Measurements from ENCODE around the gene KCNC3.

KCNC3 gene

DNA sequence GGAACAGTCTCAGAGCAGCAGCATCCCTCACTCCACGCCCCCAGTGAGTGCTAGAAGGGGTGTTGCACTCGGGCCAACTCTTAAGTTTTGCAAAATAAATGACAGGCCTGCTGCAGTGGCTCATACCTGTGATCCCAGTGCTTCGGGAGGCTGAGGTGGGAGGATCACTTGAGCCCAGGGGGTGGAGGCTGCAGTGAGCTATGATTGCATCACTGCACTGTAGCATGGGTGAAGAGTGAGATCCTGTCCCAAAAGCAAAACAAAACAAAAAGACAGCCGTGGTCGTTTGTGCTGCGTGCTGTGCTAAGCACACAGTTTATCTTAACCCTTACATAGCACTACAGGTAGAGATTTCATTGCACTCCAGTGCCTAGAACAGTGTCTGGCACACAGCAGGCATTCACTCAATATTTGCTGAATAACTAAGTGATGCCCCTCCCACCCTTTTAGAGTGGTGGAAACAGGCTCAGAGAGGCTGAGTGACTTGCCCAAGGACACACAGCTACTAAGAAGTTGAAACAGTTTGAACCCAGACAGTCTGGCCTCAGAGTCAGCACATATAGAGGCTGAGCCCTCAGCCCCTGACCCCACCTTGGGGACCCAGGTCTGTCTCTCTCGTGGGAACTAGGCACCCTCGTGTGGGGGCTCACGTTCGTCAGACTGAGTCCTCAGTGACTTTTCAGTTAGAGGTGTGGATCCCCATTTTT is 18.3 kb downstream of the KCNC3 start:
- DNase-seq (ENCODE audit: low read depth), result no peak

DNA sequence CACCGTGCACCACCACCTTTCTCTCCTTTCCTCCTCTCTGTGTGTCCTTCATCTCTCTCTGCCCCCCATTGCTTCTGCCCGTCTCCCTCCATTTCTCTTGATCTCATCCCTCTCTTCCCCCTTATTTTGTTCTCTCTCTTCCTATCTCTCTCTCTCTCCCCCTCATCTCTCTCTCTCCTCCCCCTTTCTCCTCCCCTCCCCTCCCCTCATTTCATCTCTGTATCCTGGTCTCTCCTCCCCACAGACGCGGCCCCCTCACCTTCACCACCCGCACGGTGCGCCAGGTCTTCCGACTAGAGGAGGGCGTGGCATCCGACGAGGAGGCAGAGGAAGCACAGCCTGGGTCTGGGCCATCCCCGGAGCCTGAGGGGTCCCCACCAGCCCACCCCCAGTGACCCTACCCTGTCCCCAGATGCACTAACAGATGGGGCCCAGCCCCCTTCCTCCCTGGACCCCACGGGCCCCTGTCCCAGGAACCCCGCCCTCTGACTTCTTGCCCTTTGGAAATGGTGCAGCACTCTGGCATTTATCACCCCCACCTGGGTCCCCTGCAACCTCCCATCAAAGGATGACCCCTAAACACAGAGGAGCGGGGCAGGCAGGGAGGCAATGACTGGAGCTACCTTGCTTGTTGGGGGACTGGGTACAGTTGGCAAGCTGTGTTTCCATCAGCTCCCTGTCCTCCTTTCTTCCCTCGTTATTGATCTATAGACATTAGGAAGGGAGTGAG is 19.6 kb downstream of the KCNC3 start:
- no peak for DNase-seq (ENCODE audit: low read depth)

DNA sequence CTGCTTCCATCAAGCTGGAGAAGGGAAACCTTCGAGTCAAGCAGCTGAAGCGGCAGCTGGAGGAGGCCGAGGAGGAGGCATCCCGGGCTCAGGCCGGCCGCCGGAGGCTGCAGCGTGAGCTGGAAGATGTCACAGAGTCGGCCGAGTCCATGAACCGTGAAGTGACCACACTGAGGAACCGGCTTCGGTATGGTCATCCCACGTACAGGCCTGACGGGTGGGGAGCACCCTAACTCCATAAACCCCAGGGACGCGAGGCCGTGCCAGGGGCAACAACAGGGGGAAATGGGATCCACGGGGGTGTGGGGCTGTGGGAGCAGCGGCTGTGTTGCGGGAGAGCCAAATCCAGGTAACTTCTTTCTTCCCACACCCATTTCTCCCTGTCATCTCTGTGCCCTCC is 20.2 kb downstream of the KCNC3 start:
- DNase-seq (ENCODE audit: low read depth), result no peak

DNA sequence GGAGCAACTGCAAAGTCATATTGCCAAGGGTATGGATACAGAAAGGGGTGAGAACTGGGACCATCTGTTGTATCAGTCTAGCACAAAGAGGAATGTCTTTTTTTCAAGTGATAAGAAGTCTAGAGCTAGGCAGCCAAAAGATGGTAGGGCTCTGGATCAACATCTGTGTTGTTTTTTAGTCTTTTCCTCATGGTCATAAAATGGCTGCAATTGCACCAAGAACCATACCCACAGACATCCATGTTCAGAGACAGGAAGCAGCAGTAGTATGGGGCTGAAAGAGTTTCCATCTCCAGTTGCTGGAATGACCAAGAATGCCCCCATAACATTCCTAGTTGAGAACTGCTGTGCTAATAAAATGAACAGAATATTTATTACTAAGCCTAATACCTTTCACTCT is 25.6 kb downstream of the KCNC3 start:
- DNase-seq (ENCODE audit: low read depth), result no peak

DNA sequence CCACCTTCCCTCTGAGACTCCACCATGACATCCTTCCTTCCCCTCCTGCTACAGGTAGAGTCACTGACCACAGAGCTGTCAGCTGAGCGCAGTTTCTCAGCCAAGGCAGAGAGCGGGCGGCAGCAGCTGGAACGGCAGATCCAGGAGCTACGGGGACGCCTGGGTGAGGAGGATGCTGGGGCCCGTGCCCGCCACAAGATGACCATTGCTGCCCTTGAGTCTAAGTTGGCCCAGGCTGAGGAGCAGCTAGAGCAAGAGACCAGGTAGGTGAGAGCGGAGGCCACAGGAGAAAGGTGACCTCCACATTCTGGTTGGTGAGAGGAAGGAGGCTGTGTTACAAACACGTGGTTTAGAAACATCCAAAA is 27.6 kb downstream of the KCNC3 start:
- DNase-seq (ENCODE audit: low read depth), result no peak

DNA sequence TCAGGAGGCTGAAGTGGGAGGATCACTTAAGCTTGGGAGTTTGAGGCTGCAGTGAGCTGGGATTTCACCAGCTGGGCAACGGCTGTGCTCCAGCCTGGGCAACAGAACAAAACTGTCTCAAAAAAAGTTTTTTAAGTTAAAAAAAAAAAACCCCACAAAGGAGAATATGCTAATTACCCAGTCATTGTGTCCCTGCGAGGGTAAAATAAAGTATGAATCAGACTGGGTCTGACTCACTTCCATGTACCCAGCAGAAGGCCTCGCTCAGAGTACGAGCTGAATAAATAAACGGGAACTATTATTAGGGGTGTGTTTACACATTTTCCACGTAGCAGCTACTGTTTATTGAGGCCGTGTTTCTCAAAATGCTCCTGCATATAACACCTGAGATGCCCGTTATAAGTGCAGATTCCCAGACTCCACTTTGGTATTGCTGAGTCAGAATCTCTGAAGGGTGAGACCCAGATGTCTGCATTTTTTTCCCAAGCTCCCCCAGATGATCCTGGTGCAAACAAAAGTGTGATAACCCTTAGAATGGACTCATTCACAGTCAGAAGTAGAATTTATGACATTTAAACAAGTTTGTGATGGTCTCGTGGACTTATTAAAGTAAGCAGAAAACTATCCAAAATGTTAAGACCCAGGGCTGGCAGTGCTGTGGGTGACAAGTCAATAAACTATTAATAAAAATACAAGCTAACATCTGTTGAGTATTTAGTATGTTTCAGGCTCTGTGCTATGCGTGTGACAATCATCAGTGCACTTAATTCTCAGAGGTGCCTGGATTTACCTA is 28.2 kb downstream of the KCNC3 start:
- no peak for DNase-seq (ENCODE audit: low read depth)

DNA sequence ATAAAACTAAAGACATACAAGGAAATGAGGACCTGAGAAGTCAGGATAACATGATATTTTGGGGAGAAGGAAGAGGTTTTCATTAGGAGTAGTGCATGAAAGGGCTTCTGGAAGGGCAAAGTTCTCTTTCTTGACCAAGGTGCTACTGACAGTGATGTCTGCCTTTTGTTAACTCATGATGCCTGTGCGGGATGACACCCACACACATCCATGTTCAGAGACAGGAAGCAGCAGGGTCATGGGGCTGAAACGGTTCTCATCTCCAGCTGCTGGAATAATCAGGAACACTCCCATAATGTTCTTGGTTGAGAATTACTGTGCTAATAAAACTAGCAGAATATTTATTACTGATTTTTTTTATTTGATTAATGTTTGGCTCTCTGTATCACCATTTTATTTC is 29.1 kb downstream of the KCNC3 start:
- no peak for DNase-seq (ENCODE audit: low read depth)

DNA sequence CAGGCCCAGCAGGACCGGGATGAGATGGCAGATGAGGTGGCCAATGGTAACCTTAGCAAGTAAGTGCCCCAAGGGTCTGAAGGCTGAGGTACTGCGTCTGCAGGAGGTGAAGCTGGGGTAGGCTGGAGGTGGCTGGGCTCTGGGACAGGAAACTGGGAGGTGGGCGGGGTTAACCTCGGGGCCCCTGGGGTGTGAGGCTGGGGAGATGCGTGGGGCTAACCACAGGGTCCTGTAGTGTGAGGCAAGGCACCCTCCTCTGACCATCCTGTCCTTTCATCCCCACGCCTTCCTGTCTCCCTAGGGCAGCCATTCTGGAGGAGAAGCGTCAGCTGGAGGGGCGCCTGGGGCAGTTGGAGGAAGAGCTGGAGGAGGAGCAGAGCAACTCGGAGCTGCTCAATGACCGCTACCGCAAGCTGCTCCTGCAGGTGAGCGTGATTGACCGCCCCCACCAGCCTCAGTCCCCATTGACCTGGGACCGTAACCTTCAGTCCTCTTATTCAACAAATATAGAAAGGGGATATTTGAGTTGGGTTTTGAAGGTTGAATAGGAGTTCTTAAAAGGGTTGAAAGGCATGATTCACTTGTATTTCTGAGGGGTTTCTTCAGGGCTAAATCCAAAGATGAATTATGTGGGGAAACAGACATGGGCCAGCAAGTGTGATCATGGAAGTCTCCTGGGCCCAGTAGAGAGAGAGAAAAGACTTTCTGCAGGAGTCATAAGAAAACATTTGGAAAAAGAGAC is 35.7 kb downstream of the KCNC3 start:
- DNase-seq (ENCODE audit: low read depth), result no peak

DNA sequence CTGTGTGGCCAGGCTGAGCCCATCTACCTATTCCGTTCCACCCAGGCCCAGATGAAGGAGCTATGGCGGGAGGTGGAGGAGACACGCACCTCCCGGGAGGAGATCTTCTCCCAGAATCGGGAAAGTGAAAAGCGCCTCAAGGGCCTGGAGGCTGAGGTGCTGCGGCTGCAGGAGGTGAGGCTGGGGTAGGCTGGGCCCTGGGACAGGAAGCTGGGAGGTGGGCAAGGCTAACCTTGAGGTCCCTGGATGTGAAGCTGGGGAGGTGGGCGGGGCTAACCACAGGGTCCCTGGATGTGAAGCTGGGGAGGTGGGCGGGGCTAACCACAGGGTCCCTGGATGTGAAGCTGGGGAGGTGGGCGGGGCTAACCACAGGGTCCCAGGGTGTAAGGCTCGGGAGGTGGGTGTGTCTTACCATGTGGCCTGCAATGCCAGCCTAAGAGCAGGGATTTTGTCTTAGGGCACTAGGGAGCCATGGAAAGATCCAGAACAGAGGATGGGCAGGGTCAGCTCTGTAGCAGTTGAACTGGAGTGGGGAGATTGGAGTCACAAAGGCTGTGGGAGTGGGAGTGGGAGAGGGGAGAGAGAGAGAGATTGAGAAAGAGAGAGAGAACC is 36.9 kb downstream of the KCNC3 start:
- DNase-seq (ENCODE audit: low read depth), result no peak

DNA sequence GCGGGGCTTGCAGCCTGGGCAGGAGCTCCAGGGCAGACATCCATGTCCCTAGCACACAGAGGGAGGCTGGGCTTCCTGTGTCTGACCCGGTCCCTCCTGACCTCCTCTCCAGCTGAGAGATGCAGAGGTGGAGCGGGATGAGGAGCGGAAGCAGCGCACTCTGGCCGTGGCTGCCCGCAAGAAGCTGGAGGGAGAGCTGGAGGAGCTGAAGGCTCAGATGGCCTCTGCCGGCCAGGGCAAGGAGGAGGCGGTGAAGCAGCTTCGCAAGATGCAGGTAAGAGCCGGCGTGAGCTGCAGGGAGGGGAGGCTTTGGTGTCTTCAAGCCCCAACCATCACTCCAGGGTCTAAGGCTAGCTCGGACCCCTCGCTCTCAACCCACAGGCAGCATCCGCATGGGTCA is 38.4 kb downstream of the KCNC3 start:
- no peak for DNase-seq (ENCODE audit: low read depth)

DNA sequence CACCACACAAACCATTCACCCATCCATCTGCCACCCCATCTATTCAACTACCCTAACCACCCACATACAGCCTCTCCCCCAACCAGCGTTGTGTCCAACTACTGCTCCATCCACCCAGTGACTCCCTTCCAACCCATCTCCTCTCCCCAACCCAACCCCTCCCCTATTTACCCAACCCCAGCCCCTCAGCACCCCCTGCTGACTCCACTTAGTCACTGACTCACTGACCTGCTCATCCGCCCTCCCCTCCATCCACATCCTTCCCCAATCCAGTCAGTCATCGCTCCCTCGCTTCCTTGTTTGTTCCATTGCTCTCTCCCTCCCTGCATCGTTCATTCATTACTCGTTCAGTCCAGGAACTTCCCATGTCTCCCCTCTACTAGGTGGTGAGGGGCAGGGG is 39.2 kb downstream of the KCNC3 start:
- DNase-seq (ENCODE audit: low read depth), result no peak

DNA sequence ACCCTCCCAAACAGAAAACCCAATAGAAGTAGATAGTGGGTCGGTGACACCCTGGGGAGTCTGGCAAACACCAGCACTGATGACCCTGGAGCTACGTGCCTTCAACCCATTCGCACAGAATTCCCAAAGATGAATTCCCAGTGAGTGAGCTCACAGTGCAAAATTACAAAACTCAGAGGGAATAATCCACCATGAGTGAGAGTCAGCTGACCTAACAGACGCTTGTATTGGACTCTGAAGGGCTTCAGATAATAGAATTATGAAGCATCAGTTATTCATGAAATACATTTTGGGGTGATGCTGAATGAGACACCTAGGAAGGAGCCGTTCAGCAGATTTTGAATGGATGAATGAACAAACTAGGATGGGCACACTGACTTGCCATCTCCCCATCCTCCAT is 40.2 kb downstream of the KCNC3 start:
- no peak for DNase-seq (ENCODE audit: low read depth)

DNA sequence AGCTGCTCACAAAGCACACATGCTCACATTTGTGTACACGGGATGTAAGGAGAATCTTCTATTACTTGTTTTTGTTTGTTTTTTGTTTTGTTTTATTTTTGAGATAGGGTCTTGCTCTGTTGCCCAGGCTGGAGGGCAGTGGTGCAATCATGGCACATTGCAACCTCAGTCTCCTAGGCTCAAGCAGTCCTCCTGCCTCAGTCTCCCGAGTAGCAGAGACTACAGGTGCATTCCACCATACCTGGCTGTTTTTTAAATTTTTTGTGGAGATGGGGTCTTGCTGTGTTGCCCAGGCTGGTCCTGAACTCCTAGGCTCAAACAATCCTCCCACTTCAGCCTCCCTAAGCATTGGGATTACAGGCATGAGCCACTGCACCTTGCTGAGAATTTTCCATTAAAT is 41.8 kb downstream of the KCNC3 start:
- DNase-seq (ENCODE audit: low read depth), result no peak

DNA sequence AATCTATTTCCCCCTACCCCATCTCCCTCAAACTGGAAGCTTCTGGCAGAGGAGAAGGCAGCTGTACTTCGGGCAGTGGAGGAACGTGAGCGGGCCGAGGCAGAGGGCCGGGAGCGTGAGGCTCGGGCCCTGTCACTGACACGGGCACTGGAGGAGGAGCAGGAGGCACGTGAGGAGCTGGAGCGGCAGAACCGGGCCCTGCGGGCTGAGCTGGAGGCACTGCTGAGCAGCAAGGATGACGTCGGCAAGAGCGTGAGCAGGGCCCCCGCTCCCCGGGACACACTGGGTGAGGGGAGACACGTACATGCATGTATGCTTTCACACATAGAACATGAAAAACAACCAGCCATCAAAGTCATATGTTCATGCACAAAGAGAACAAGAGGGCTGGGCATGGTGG is 42.7 kb downstream of the KCNC3 start:
- no peak for DNase-seq (ENCODE audit: low read depth)

DNA sequence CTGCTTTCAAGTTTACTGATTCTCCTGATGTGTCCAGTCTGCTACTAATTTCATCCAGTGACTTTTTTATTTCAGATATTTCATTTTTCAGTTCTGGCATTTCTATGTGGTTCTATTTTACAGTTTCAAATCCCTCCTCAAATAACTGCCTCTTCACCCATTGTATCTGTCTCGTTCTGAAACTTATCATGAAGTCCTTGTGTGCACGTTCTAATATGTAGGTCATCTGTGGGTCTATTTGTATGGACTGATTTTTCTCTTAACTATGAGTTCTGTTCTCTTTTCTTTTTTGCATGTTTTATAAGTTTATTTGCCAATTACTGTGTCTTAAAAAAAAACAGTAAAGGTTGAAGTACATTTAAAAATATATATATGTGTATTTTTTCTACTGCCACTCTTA is 43.3 kb downstream of the KCNC3 start:
- DNase-seq (ENCODE audit: low read depth), result no peak

DNA sequence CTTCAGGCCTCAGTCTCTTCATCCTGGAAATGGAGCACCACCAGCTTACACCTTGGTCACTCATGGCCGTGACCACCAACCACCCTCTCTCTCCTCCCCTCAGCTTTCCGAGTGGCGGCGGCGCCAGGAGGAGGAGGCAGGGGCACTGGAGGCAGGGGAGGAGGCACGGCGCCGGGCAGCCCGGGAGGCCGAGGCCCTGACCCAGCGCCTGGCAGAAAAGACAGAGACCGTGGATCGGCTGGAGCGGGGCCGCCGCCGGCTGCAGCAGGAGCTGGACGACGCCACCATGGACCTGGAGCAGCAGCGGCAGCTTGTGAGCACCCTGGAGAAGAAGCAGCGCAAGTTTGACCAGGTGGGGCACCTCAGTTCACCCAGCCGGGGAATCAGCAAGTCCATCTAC is 47.7 kb downstream of the KCNC3 start:
- no peak for DNase-seq (ENCODE audit: low read depth)

DNA sequence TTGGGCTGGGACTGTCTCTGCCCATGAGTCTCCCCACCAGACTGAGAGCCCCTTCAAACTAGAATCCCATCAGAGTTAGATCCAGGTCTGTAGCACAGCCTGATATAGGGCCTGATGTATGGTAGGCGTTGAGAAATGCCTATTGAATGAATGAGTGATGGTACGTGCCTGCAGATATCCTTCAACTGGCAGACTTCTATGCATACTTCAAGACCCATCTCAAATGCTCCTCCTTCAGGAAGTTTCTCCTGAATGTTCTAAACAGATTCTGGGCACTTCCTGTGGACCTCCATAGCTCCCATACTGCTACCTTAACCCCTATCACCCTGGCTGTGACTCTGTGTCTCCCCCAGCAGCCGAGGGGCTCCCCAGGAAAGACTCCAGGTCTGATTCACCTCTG is 48.2 kb downstream of the KCNC3 start:
- no peak for DNase-seq (ENCODE audit: low read depth)

DNA sequence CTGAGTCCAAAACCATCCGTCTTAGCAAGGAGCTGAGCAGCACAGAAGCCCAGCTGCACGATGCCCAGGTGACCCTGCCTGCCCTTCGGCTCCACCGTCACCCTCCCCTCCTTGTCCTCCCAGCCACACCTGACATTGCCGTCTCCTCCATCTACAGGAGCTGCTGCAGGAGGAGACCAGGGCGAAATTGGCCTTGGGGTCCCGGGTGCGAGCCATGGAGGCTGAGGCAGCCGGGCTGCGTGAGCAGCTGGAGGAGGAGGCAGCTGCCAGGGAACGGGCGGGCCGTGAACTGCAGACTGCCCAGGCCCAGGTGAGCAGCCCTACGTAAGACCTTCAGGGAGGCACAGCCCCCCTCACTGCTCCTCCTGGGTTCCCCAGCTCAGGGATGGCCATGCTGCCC is 49.1 kb downstream of the KCNC3 start:
- DNase-seq (ENCODE audit: low read depth), result no peak

DNA sequence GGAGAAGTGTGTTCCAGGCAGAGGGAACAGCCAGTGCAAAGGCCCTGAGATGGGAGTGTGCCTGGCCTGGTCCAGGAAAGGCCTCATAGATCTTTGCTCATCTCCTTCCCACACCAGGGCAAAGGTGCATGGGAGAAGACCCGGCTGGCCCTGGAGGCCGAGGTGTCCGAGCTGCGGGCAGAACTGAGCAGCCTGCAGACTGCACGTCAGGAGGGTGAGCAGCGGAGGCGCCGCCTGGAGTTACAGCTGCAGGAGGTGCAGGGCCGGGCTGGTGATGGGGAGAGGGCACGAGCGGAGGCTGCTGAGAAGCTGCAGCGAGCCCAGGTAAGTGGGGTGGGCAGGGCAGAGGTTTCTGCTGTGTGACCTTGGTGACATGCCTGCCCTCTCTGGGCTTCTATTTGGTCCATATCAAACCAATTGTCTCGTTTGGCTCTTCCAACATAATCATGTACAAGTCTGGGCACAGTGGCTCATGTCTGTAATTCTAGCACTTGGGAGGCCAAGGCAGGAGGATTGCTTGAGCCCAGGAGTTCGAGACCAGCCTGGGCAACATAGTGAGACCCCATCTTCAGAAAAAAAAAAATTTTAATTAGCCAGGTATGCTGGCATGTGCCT is 51.1 kb downstream of the KCNC3 start:
- DNase-seq (ENCODE audit: low read depth), result no peak

DNA sequence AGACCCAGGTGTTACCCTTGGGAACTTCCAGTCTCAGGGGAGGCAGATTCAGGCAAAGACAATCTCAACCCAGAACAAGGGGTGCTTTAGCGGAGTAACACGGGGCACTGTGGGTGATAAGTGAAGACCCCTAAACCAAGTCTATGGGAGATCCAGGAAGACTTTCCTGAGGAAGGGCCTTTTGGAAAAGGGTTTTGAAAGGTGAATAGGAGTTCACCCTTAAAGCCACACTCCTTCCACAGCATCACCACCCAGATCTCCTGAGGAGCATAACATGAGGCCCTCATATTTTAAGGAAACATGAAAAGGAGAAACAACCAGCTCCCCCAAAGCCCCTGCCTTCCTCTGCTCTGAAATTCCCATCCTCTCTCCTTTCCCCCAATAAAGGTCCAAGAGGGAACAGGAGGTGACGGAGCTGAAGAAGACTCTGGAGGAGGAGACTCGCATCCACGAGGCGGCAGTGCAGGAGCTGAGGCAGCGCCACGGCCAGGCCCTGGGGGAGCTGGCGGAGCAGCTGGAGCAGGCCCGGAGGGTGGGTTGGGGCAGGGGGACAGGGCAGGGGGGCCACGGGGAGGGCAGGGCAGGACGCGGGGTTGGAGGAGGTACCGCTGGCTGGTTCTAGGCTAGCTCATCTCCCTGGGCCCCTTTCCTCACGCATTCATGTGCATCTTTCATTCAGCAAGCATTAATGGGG is 52.7 kb downstream of the KCNC3 start:
- DNase-seq (ENCODE audit: low read depth), result no peak

Measured in activated T-helper 9 cell treated with anti-CD3 and anti-CD28 coated beads, Interleukin-2, amount 50 U/mL, for 16 hours (primary cell).